Stimulated activated effector memory CD8-positive, alpha-beta T cell treated with anti-CD3 and anti-CD28 coated beads, Interleukin-12 subunit alpha, Interleukin-12 subunit beta, amount 100 ng/mL, for 72 hours (primary cell): ENCODE data around the gene EPB42.

Experiments used
- ATAC-seq: fragments of 150-1000 bp; cut with Tn5 transposase; 2 replicates; pipeline ENCODE4 v1.10.0; 2021
- DNase-seq, 2 donors: peaks; one replicate each; pipeline ENCODE4 v3.0.0; 2021 to 2022; ENCODE audit warnings: low spot score in 2 of 2
- H3K27ac Mint-ChIP-seq: one replicate; pipeline ENCODE4 v1.8.0; 2022; ENCODE audit warnings: mild to moderate bottlenecking, mixed read lengths
- H3K36me3 Mint-ChIP-seq: one replicate; pipeline ENCODE4 v1.8.0; 2022; ENCODE audit warnings: mild to moderate bottlenecking, mixed read lengths
- H3K4me1 Mint-ChIP-seq: one replicate; pipeline ENCODE4 v1.8.0; 2022; ENCODE audit warnings: mixed read lengths
- H3K4me3 Mint-ChIP-seq: one replicate; pipeline ENCODE4 v1.8.0; 2022; ENCODE audit warnings: mild to moderate bottlenecking, mixed read lengths
- H3K9me3 Mint-ChIP-seq: one replicate; pipeline ENCODE4 v1.8.0; 2022; ENCODE audit warnings: mixed read lengths

EPB42 gene

DNA sequence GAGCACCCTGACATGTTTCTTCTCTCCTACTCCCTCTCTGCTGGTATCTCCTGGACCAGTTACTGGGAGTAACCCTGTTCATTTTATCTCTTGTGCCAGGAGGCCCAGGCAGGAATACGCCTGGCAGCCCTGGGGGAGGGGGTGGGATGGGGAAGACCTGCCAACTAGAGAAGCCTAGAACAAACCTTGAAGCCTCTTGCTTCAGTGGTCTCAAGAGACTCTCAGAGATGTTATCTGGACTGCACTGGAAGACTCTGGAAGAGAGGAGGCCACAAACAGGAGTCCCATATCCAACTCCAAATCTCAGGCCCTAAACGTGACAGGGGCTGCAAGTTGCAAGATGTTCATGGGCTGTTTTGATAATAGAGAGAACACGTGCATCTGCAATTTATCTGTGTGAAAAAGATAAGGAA lies at the start of gene EPB42:
Gene EPB42, minus strand, starts transcription at position 28 of the 413 bp plus-strand sequence. CDS start 193 bp downstream, outside the sequence.
- DNase-seq (no peak), ATAC-seq (no peak)
- no peak within 1 kb of the TSS for H3K4me3 Mint-ChIP-seq
- no peaks in the 10 kb centered on the region for H3K36me3 Mint-ChIP-seq
- H3K9me3 Mint-ChIP-seq, result no peaks in the 10 kb centered on the region
- peaks cover 14% of the 10 kb centered on the region for H3K4me1 Mint-ChIP-seq
- peak within 1 kb of the TSS; percentile 3 for H3K27ac Mint-ChIP-seq

DNA sequence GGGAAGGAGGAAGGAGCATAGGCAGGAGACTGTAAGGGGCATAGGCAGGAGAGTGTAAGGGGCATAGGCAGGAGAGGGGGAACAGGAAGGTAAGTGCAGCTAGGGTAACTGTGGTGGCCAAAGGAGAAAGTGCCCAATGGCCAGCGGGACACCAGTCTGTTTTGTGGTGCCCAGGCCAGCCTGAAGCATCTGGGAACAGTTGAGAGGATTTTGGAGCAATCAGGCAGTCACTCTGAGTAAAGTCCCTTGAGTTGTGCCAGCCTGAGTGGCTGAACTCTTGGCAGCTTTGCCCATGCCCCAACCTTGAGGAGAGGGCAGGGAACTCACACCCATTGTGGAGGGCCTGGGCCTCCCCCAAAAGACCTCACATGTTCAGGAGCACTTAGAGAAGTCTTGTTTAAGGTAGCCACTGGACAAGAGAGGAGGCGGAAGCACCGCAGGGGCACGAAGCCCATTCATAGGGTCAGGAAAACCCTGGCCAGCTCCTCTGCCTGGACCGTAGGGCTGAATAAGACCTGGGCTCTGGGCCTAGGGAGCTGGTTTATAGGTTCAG lies 49.4 kb upstream of the EPB42 start:
- no peaks in the 10 kb centered on the region for H3K36me3 Mint-ChIP-seq

GRCh38 chr15:43268111-43269105 lies 47.6 kb upstream of the EPB42 start:
- no peaks in the 10 kb centered on the region for H3K36me3 Mint-ChIP-seq
- peak overlapping the region; percentile 23 for H3K27ac Mint-ChIP-seq
- H3K4me1 Mint-ChIP-seq, result peaks cover 17% of the 10 kb centered on the region
- ATAC-seq (peak; percentile 57), DNase-seq (no peak)
- H3K9me3 Mint-ChIP-seq, result no peaks in the 10 kb centered on the region
- H3K4me3 Mint-ChIP-seq, result no peak overlapping the region

More for the DNA sequence above, 49.4 kb upstream of the EPB42 start:
- no peak overlapping the region for H3K4me3 Mint-ChIP-seq
- H3K9me3 Mint-ChIP-seq, result no peaks in the 10 kb centered on the region
- peaks cover 17% of the 10 kb centered on the region for H3K4me1 Mint-ChIP-seq
- peak overlapping the region; percentile 23 for H3K27ac Mint-ChIP-seq
- DNase-seq (no peak), ATAC-seq (no peak)

DNA sequence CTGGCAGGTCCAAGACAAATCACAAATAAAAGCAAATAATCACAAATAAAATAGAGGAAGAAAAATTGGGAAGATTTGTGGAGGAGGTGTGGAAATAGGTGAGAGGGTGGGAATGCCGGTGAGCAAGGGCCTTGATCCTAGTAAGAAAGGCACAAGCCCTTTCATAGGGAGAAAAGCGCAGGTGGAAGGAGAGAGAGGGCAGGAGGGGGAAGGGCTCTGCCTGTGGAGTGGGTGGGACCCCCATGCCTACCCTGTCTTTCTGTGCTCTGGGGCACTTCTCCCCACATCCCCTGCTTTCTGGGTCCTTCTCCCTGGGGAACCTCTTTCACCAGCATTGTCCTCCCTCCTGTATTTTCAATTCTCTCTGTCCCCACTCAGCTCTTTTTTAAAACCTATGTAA lies 46.6 kb upstream of the EPB42 start:
- Mint-ChIP-seq H3K4me3 (no peak overlapping the region), H3K27ac (no peak overlapping the region), H3K36me3 (no peaks in the 10 kb centered on the region), H3K9me3 (no peaks in the 10 kb centered on the region), H3K4me1 (peaks cover 17% of the 10 kb centered on the region)
- DNase-seq, result no peak
- no peak for ATAC-seq

GRCh38 chr15:43266834-43267233 lies 46.0 kb upstream of the EPB42 start, which contains the start of gene TGM5:
TSS of gene TGM5 (minus strand) at chr15:43266928. CDS start at chr15:43266849, 79 bp downstream.
- DNase-seq, result no peak
- Mint-ChIP-seq H3K4me3 (no peak within 1 kb of the TSS), H3K4me1 (peaks cover 17% of the 10 kb centered on the region), H3K27ac (no peak within 1 kb of the TSS), H3K36me3 (no peaks in the 10 kb centered on the region), H3K9me3 (no peaks in the 10 kb centered on the region)
- no peak for ATAC-seq

DNA sequence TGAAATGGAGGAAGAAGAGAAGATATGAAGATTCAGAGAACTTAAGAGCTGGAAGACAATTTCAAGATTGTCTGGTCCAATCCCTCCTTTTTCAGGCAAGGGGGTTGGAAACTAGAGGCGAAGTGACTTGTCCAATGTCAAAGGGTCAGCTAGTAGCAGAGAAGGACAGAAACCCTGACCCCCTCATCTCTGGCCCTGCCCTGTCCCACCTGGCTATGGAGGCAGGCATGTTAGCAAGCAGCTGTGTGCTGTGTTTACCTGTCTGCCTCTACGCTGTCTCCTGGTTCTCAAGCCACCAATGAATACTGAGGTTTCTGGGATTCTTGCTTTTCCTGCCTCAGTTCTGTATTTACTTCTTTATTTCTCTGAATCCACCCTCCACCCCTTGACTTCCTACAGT lies 45.6 kb upstream of the EPB42 start:
- no peak for DNase-seq
- H3K9me3 Mint-ChIP-seq, result no peaks in the 10 kb centered on the region
- H3K4me1 Mint-ChIP-seq, result peaks cover 17% of the 10 kb centered on the region
- no peak overlapping the region for H3K27ac Mint-ChIP-seq
- no peaks in the 10 kb centered on the region for H3K36me3 Mint-ChIP-seq
- H3K4me3 Mint-ChIP-seq, result no peak overlapping the region
- no peak for ATAC-seq

GRCh38 chr15:43260011-43260615 lies 39.3 kb upstream of the EPB42 start:
- ATAC-seq, result no peak
- H3K9me3 Mint-ChIP-seq, result no peaks in the 10 kb centered on the region
- H3K27ac Mint-ChIP-seq, result no peak overlapping the region
- H3K36me3 Mint-ChIP-seq, result no peaks in the 10 kb centered on the region
- H3K4me3 Mint-ChIP-seq, result no peak overlapping the region
- no peaks in the 10 kb centered on the region for H3K4me1 Mint-ChIP-seq
- no peak for DNase-seq

DNA sequence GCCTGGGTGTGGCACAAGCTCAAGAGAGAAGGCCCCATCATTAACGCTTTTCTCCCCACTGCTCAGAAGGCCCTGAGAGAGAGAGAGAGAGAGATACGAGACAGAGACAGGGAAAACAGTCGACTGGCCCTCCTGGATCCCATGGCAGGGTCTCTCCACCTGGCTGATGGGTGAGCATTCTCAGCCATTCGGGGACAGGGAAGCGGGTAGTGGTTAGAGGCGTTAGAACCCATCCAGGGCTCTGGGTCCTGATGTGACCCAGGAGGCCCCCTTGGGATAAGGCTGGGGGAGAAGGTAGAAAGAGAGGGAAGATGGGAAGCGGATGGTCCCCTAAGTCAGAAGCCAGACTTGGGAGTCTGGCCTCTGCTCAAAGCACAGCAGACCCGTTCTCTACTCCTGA lies 38.0 kb upstream of the EPB42 start:
- Mint-ChIP-seq H3K4me1 (peaks cover 11% of the 10 kb centered on the region), H3K27ac (no peak overlapping the region), H3K9me3 (no peaks in the 10 kb centered on the region), H3K4me3 (no peak overlapping the region), H3K36me3 (no peaks in the 10 kb centered on the region)
- DNase-seq, result no peak
- no peak for ATAC-seq

DNA sequence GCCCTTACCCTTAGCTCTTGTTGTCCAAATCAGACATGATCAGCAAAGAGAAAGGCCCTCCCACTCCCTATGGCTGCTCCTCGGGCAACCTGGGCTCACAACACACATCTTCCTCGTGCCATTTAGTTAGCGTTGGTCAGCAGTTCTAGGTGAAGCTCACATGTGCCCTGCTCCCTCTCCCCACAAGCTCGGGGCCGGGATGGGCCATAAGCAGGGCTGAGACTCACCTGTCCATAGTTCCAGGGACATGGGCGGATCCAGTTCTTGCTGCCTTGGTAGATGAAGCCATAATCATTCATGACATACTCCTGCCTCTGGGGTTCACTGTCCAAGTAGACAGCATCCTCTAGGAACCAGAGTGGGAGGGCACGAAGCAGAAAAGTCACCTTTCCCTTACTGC lies 35.5 kb upstream of the EPB42 start:
- H3K9me3 Mint-ChIP-seq, result no peaks in the 10 kb centered on the region
- H3K4me1 Mint-ChIP-seq, result peaks cover 33% of the 10 kb centered on the region
- no peak overlapping the region for H3K4me3 Mint-ChIP-seq
- peaks cover 6% of the 10 kb centered on the region for H3K36me3 Mint-ChIP-seq
- no peak overlapping the region for H3K27ac Mint-ChIP-seq
- DNase-seq (no peak), ATAC-seq (no peak)

DNA sequence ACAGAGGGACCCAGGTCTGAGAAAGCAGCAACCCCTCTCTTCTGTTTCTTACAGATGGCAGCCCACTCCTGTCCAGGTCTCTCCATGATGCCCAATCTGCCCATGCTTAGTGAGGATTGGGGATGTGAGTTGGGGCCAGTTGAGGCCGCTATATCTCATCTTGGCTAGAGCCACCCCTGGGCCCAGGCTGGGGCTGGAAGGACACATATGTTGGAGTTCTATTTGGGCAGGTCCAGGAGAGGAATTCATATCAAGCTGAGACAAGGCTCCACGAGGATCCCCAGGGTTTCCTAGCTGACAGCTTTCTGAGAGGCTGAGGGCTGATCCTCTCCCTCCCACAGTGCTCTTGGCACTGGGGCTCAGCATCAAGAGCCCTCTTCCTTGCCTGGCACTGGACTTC lies 34.6 kb upstream of the EPB42 start:
- Mint-ChIP-seq H3K4me1 (peaks cover 40% of the 10 kb centered on the region), H3K36me3 (peaks cover 6% of the 10 kb centered on the region), H3K9me3 (no peaks in the 10 kb centered on the region), H3K4me3 (no peak overlapping the region), H3K27ac (no peak overlapping the region)
- no peak for DNase-seq
- ATAC-seq, result no peak

GRCh38 chr15:43253431-43254403 lies 32.9 kb upstream of the EPB42 start:
- ATAC-seq (peak; percentile 71), DNase-seq (peak in 1 of 2 donors; percentile 62)
- no peaks in the 10 kb centered on the region for H3K9me3 Mint-ChIP-seq
- peak overlapping the region; percentile 29 for H3K4me3 Mint-ChIP-seq
- H3K27ac Mint-ChIP-seq, result peak overlapping the region; percentile 26
- H3K4me1 Mint-ChIP-seq, result peaks cover 51% of the 10 kb centered on the region
- H3K36me3 Mint-ChIP-seq, result peaks cover 6% of the 10 kb centered on the region

GRCh38 chr15:43251871-43252250 lies 31.0 kb upstream of the EPB42 start:
- peaks cover 51% of the 10 kb centered on the region for H3K4me1 Mint-ChIP-seq

DNA sequence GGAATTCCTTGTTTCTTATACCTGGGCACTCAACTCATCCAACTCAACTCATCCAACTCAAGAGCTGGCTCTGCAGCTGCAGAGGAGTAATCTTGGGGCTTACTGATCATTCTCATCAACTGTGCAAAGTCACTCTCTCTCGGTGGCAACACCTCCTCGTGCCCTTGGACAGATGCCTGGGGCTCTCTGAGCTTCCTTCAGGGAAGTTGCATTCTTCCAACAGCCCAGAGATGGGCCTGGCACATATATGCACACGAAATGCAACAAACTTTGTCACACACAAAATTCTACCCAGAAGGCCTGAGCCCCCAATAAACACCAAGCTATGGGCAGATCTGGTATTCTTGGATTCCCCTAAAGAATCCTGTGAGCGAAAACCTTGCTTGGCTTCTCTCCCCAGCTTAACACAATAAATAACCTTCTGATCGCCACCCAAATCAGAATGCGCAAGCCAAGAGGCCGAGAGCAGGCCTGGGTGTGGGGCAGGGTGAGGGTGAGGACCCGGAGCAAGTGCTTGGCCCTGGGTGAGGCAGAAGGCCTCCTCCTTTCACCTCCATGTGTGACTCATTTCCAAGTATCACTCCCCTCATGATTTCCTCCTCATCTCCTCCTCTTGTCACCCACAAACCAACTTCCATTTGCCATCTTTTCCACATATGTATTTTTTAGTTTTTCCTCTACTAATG lies 30.5 kb upstream of the EPB42 start:
- Mint-ChIP-seq H3K4me3 (peak overlapping the region; percentile 0), H3K9me3 (no peaks in the 10 kb centered on the region), H3K36me3 (peaks cover 6% of the 10 kb centered on the region), H3K4me1 (peaks cover 51% of the 10 kb centered on the region), H3K27ac (peak overlapping the region; percentile 87)
- ATAC-seq (peak; percentile 62), DNase-seq (no peak)

More at GRCh38 chr15:43251871-43252250, 31.0 kb upstream of the EPB42 start:
- H3K36me3 Mint-ChIP-seq, result peaks cover 6% of the 10 kb centered on the region
- H3K4me3 Mint-ChIP-seq, result peak overlapping the region; percentile 0
- peak in 1 of 2 donors; percentile 65 for DNase-seq
- peak overlapping the region; percentile 87 for H3K27ac Mint-ChIP-seq
- ATAC-seq, result peak; percentile 81
- no peaks in the 10 kb centered on the region for H3K9me3 Mint-ChIP-seq

DNA sequence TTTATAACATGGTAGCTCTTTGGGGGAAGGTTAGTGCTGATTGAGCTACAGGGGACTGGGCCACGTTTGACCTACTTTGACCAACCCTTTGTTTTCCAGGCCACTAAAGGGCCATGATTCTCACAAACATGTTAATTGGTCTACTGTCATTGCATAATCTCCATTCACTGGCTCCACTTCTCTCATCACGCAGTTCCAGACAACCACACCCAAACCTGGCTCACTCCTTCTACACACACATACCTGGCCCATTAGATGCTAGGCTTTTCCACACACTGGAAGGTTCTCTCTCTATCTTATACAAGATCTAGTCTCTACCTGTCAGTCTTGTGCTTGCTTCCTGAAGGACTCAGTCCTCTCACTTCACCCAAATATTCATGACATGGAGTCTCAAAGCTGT lies 30.0 kb upstream of the EPB42 start:
- no peak for DNase-seq
- Mint-ChIP-seq H3K27ac (no peak overlapping the region), H3K36me3 (peaks cover 6% of the 10 kb centered on the region), H3K4me1 (peaks cover 51% of the 10 kb centered on the region), H3K9me3 (no peaks in the 10 kb centered on the region), H3K4me3 (no peak overlapping the region)
- ATAC-seq, result no peak
